ENCODE measurements around the gene ARHGDIG. TPM values are rescaled to one million over a fixed set of nuclear protein-coding genes. Genes with fewer than 3 reads are reported as not detected.

Gene ARHGDIG
- total and polyA plus RNA-seq, 2 donors (not counting 3 experiments of a cell fraction or from before 2014, with no cell fraction given) = 0.93 to 2.2 TPM

DNA sequence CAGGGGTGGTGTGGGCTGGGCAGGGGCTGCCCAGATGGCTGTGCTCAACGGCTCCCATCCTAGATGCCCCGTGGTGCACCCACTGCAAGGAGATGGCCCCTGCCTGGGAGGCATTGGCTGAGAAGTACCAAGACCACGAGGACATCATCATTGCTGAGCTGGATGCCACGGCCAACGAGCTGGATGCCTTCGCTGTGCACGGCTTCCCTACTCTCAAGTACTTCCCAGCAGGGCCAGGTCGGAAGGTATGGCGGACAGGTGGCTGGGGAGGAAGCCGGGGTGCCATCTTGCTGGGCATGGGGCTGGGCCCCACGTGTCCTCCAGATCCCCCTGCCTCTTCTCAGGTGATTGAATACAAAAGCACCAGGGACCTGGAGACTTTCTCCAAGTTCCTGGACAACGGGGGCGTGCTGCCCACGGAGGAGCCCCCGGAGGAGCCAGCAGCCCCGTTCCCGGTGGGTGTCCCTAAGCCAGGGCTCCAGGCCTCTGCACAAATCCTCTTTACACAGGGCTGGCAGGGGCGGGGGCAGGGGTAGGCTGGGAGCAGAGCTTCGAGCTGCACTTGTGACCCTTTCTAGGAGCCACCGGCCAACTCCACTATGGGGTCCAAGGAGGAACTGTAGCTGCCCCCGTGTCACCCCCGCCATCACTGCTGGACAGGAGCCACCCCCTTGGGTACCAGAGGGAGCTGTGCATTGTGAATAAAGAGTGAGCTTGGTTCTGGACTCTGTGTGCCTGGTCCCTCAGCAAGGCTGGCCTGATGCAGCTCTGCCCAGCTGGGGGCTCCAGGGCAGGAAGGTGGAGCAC, 6.3 kb downstream of the ARHGDIG start:
- Histone ChIP-seq H3K4me2 (ENCODE audit: insufficient read depth, low read length) (no peak overlapping the region), H3K27me3 (ENCODE audit: control insufficient read depth in 2 of 2, insufficient read depth in 2 of 2, low read length in 2 of 2) (no peaks in the 10 kb centered on the region), H3K4me1 (ENCODE audit: control insufficient read depth, extremely low read depth, insufficient read depth, low read length) (no peaks in the 10 kb centered on the region), H3K9ac (replicated peaks; ENCODE audit: extremely low read depth, insufficient read depth, low read length) (no peak overlapping the region), H3K36me3 (ENCODE audit: control insufficient read depth in 2 of 2, extremely low read depth in 1 of 2, insufficient read depth in 2 of 2, low read length in 2 of 2) (peaks cover 0 to 21% of the 10 kb centered on the region in 2 experiments), H2AFZ (ENCODE audit: low read depth, low read length) (no peak overlapping the region), H3K9me1 (replicated peaks; ENCODE audit: control insufficient read depth, extremely low read depth, insufficient read depth, low read length) (no peaks in the 10 kb centered on the region), H3K79me2 (ENCODE audit: control insufficient read depth, insufficient read depth, low read length) (no peaks in the 10 kb centered on the region), H3K4me3 (replicated peaks in 1 of 3; ENCODE audit: insufficient read depth in 1 of 3, low read depth in 1 of 3, low read length in 3 of 3) (no peak overlapping the region), H4K20me1 (replicated peaks; ENCODE audit: control insufficient read depth, extremely low read depth, insufficient read depth, low read length) (no peaks in the 10 kb centered on the region), H3K9me3 (replicated peaks; ENCODE audit: control insufficient read depth, insufficient read depth, low read length) (no peaks in the 10 kb centered on the region), H3K27ac (ENCODE audit: insufficient read depth, low read depth, low read length) (no peak overlapping the region)
- dilution Hi-C loops (cut with MboI; ENCODE audit: extremely low pct_ligation_motif_present, low sequenced_read_pairs) (no loop called here), intact Hi-C loops (cut with micrococcal nuclease) (no loop called here)
- TF ChIP-seq JUN (IDR thresholded peaks at IDR 0.05; ENCODE audit: borderline replicate concordance, insufficient read depth, insufficient read length, low read depth) (no peak), POLR2A (IDR thresholded peaks at IDR 0.05; ENCODE audit: low read depth, low read length) (no peak), FOS (IDR thresholded peaks at IDR 0.05; ENCODE audit: borderline replicate concordance, insufficient read depth, low read length) (no peak), MYC (IDR thresholded peaks at IDR 0.05; ENCODE audit: low read depth, low read length) (no peak), EZH2 (IDR thresholded peaks at IDR 0.05; ENCODE audit: borderline replicate concordance, low read depth, low read length, severe bottlenecking) (no peak), POLR2AphosphoS5 (IDR thresholded peaks at IDR 0.05; ENCODE audit: insufficient read depth, low read depth, low read length) (no peak), GATA2 (IDR thresholded peaks at IDR 0.05; ENCODE audit: insufficient read depth, insufficient read length, low read depth, low read length) (no peak)
- TF ChIP-seq, protein P1, sequence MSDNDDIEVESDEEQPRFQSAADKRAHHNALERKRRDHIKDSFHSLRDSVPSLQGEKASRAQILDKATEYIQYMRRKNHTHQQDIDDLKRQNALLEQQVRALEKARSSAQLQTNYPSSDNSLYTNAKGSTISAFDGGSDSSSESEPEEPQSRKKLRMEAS (IDR thresholded peaks at IDR 0.05; ENCODE audit: insufficient read depth, insufficient read length) = no peak
- TF ChIP-seq, protein P2, sequence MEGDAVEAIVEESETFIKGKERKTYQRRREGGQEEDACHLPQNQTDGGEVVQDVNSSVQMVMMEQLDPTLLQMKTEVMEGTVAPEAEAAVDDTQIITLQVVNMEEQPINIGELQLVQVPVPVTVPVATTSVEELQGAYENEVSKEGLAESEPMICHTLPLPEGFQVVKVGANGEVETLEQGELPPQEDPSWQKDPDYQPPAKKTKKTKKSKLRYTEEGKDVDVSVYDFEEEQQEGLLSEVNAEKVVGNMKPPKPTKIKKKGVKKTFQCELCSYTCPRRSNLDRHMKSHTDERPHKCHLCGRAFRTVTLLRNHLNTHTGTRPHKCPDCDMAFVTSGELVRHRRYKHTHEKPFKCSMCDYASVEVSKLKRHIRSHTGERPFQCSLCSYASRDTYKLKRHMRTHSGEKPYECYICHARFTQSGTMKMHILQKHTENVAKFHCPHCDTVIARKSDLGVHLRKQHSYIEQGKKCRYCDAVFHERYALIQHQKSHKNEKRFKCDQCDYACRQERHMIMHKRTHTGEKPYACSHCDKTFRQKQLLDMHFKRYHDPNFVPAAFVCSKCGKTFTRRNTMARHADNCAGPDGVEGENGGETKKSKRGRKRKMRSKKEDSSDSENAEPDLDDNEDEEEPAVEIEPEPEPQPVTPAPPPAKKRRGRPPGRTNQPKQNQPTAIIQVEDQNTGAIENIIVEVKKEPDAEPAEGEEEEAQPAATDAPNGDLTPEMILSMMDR (IDR thresholded peaks at IDR 0.05; ENCODE audit: extremely low read depth in 1 of 2, insufficient read depth in 1 of 2, low read depth in 1 of 2, low read length in 2 of 2) = no peak
- POLR2A ChIA-PET = no interaction called here
- no TSS peak for BruUV-seq (replicated peaks)
- no peak for FAIRE-seq
- CTCF ChIA-PET = no interaction called here
- DNase-seq (ENCODE audit: low read depth, low spot score) = no peak

Measured in endothelial cell of umbilical vein (primary cell).